ENCODE measurements around the gene SH2D7.

SH2D7 gene

GRCh38 chr15:78104566-78105475 lies 12.5 kb downstream of the SH2D7 start:
- no peak for DNase-seq (ENCODE audit: low spot score)

DNA sequence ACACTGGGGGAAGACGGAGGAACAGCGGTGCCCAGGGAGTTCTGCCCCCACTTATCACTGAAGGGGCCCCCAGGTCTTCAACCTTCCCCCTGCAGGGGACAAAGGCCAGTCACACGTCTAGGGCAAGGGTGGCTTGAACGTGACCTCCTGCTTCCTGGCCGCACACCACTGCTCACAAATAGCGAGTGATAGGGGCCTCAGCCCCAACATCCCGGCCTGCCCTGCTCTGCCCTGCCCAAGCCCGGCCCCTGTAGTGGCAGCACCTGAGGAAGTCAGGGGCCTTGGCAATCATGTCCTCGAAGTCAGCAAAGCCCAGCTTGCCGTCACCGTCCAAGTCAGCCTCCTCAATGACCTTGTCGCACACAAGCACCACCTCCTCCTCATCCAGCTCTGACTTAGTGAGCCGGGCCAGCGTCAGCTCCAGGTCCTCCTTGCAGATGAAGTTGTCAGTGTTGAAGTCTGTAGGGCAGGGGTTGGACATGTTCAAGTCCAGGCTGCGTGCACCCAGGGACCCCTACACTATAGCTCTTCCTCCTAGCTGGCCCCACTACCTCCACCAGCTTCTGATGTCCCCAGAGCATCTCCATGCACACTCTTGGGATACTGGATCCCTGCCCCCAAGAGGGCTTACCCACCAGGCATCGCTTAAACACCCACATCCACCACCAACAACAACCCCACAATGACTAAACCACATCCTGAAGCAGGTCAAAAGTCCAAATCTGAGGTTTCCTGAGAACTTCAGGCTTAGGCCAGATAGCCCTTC lies 13.3 kb downstream of the SH2D7 start:
- no peak for DNase-seq (ENCODE audit: low spot score)

DNA sequence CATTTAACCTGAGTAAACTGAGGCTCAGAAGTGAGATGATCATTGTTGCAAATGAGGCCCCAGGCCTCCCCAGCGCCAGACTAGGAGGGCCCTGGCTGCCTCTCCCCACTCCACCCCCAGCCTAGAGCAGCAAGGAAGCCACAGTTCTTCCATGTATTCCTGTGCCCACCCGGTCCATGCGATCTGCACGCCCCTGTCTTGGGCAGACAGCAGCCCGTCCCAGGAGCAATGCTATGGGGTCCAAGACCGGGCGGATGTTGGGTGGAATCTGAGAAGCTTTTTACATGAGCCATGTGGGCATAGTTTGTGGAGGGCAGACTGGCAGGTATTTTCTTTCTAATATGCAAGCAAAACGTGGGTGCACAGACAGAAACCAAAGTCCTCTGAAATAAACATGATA lies 15.1 kb downstream of the SH2D7 start:
- no peak for DNase-seq (ENCODE audit: low spot score)

DNA sequence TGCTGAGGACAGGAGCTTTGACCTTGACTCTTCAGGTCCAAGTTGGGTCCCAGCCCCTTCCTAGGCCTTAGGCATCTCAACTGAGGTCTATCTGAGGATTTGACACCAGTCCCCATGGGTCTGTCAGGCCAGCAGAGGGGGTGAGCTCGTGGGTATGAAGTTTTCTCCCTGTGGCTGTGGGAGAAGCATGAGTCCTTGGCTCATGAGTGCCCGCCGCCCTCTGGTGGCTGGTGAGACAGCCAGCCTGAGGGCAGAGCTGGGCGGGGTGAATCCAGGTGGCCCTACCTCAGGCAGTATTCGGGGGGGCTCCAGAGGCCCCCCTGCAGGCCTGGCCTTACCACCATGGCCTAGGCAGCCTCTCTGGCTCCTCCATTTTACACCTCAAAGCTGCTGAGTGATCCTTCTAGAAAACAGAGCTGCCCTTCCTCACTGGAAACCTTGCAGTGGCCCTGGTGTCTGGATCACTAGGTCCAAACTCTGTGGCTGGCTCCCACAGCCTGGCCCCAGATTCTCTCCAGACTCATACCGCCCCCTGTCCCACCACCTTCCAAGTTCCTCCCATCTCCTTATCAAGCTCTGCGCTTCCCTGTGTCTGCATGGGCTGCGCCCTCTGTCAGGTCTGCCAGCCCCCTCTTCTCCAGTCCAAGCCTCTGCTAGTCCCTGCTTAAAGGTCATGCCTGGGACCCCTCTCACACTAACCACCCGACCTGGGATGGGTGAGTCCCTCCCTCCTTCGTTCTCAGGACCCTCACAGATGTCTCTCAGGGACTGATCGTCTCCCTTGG lies 16.1 kb downstream of the SH2D7 start:
- DNase-seq (ENCODE audit: low spot score): peak; percentile 86

DNA sequence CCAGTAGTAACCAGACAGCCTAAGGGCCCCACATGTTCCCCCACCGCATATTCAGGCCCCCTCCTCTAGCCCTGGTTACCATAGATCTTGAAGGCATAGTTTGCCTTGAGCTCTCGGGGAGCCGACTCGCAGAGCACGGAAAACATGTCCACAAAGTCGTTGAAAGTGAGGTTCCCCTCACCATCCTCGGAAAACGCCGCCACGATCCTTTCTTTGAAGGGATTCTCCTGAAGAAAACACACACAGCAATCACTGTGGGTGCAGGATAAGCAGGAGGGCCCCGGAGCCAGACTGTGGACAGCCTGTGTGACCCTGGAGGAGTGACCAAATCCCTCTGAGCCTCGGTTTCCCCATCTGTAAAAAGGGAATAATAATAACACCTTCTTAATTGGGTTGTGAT lies 16.8 kb downstream of the SH2D7 start:
- no peak for DNase-seq (ENCODE audit: low spot score)

DNA sequence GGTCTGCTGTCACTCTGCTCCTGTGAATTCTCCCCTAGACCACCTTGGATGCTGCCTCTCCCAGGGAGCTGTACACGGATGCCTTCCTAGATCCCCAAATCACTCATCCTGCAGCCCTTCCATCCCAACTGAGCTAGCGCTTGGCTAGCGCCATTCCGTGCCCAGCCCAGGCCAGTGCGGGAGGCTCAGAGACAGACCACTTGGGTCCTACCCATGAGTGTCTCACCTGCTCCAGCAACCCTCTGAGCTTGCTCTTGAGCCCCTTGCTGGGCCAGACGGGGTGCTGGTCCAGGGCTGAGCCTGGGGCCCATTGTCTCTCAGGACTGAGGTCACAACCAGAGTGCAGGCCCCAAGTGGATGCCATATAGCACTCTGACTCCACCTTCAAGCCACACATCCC lies 17.7 kb downstream of the SH2D7 start:
- no peak for DNase-seq (ENCODE audit: low spot score)

DNA sequence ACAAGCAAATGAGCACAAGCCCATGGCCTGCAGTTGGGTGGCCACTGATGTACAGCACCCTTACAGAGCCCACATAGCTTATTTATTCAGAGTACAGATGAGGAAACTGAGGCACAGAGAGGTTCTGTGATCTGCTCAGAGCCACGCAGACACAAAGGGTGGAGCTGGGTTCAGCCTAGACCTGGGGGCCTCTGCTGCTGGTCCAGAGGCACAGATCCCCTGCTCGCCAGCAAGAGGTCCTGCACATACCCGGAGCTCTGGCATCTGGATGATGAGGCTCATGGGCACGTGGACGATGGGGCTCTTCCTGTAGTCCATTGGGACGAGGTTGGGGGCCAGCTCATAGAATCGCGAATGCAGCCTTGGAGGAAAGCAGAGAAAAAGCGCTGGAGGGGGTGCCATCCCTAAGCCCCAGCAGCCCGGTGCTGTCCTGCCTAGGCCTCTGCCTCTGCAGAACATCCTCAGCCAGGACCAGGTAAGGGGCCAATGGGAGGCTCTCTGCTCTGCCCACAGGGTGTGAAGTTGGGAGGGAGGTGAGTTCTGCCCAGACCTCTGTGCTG lies 18.6 kb downstream of the SH2D7 start:
- DNase-seq (ENCODE audit: low spot score): no peak

DNA sequence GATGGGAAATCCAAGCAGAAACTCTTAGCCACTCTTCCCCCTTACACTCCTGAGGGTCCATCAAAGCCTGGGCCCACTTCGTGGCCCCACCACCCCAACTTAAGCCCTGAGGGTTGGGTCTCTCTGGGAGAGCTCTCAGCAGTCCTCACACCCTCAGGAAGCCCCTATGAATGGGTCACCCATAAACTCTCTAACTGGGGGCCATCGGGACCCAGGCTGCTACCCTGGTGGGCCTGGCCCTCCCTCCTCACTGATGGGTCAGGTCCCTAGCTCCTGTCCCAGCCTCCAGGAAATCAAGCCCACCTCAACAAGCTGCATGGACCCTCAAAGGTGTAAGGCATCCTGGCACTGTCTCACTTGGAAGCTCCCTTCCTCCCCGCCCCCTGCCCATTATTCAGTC lies 19.4 kb downstream of the SH2D7 start:
- DNase-seq (ENCODE audit: low spot score): no peak

DNA sequence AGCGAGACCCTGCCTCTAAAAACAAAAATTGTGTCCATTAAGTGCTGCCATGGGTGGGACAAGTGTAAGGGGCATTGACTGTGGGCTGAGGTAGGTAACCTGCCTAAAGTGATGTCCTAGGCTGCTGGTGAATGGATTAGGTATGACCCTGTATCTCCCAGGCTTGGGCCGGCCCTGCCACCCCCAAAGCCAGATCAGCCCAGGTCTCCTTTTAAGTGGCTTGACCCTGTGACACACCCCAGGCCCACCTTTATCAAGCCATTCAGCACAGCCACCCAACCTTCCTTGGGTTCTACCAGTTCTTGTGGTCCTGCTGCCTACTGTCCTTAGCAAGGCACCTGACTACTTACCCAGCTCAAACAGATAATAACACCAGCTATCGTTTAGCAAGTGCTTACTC lies 20.2 kb downstream of the SH2D7 start:
- no peak for DNase-seq (ENCODE audit: low spot score)

GRCh38 chr15:78120523-78120922 lies 28.2 kb downstream of the SH2D7 start:
- no peak for DNase-seq (ENCODE audit: low spot score)

DNA sequence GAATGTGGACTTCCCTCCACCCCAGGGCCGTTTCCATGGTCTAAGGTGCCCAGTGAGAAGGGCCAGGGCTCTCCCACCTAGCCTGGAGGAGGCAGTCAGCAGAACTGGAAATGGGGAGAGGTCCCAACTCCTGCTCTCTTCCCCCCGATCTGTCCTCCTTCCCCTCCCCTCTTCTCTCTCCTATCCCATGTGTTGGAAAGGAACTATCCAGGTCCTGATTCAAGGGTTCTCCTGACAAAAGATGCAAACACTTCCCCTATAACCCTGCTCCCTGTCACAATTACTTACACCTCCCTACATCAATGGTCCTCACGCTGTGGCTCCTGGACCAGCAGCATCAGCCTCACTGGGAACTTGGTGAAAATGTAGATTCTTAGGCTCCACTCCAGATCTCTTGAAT lies 32.9 kb downstream of the SH2D7 start:
- DNase-seq (ENCODE audit: low spot score): no peak

DNA sequence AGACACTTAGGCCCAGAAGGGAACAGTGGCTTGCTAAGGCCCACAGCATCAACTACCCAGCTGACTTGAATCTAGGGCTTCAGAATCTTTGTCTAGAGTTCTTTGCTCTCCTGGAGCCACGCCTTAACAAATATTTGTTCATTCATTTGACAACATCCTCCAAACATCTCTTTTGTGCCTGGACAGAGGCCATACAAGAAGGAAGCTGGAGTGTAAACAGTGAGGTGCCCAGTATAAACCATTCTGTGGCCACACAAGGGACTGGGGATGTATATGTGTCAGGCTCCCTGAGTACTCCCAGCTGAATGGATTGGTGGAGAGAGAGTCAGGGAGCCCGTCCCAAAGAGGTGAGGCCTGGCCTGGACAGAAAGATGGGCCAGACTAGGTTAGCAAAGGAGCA lies 35.5 kb downstream of the SH2D7 start:
- DNase-seq (ENCODE audit: low spot score): no peak

DNA sequence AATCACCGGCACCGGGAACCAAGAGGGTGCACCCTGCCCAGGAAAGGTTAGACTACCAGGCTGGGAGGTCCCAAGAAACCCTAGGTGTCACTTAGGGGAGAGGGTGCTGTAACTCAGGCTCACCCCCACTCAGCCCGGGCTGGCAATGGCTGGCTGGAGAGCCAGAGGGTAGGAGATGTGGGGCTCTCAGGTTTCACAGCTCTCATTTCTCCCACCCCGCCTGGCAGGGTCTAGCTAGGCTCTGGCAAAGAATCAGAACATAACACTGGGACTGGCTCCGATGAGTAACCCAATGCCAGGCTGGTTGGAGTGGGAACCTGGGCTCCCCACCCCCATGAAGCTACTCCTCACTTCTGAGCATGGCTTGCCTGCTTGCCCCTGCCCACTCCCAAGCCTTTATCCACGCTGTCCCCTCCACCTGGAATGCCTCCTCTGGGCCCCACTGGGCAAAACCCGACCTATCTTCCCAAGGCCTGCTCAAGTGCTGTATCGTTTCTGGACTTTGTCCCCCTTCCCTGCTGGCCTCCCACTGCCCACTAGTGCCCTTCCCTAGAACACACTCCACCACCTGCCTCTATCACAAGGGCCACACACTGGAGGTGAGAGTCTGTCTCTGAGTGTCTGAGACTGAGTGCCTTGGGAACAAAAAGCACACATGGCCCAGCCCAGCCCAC lies 36.9 kb downstream of the SH2D7 start:
- no peak for DNase-seq (ENCODE audit: low spot score)

- no peak for DNase-seq (ENCODE audit: low spot score)
These were observed 37.5 kb downstream of the SH2D7 start for GRCh38 chr15:78129751-78130287.

DNA sequence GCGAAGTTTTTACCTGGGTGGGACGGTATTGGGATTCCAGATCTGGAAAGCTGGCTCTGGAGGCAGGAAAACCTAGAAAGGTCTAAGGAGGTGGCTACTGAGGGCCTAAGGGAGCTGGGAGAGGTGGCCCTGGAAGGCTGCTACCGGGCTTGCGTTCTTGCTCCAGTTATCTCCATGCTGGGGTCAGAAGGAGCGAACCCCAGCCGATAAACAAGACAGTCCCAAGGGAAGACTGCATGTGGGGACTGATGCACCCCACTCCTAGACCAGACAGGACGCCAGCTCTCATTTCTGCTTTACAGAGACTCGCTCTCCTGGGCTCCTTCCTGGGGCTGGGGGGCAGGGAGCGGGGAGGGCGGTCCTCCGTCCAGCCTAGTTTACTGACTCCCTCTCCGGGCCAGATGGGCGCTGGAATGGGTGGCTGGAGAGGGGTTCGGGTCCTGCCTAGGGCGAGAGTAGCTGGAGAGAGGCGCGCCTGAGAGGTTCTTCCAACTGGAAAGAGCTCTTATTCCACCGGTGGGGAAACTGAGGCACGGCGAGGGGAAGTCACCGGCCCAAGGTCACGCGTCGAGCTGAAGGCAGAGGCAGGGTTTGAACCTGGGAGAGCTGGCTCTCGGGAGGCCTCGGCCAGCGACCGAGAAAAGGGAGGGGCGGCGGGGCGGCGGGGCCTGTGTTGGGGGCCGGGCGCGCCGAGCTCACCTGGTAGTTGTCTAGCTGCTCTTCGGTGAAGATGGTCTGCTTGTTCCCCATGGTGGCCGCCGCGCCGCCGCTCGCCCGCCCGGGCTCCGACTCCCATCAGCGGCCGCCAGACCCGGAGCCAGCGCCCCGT lies 38.3 kb downstream of the SH2D7 start:
- no peak for DNase-seq (ENCODE audit: low spot score)

- peak; percentile 65 for DNase-seq (ENCODE audit: low spot score)
These were observed 39.1 kb downstream of the SH2D7 start, which contains the start of gene CIB2 for GRCh38 chr15:78131295-78132061. CIB2 (minus strand) TSS chr15:78131445; CDS start chr15:78131215, 230 bp downstream.

GRCh38 chr15:78133801-78134200 lies 41.4 kb downstream of the SH2D7 start:
- DNase-seq (ENCODE audit: low spot score): no peak

DNA sequence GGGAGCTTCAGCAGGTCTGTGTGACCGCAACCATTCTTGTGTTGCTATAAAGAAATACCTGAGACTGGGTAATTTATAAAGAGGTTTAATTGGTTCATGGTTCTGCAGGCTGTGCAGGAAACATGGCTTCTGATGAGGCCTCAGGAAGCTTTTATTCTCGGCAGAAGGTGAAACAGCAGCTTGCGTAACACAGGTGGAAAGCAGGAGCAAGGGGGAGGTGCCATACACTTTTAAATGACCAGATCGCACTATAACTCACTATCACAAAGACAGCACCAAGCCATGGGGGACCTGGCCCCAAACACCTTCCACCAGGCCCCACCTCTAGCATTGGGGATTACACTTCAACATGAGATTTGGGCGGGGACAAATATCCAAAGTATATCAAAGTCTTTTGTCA lies 47.2 kb downstream of the SH2D7 start:
- DNase-seq (ENCODE audit: low spot score): no peak

- no peak for DNase-seq (ENCODE audit: low spot score)
These were observed 47.9 kb downstream of the SH2D7 start for GRCh38 chr15:78140292-78140691.

GRCh38 chr15:78142332-78142731 lies 50.0 kb downstream of the SH2D7 start:
- no peak for DNase-seq (ENCODE audit: low spot score)

All from hematopoietic multipotent progenitor cell treated with erythropoietin and hydrocortisone succinate and interleukin-3 and kit ligand, for 17 days (in vitro differentiated cells).